Smooth muscle cell (in vitro differentiated cells): ENCODE data around the gene FUT9. TPM values are rescaled to one million over a fixed set of nuclear protein-coding genes. Genes with fewer than 3 reads are reported as not detected.

Source experiments
- DNase-seq: peaks from one replicate; lab custom pipeline; 2025; ENCODE audit not compliant: unreplicated experiment; lab: John Stamatoyannopoulos, UW
- H2AFZ ChIP-seq: fragments of 200-600 bp; sonication (generic); 2 replicates; pipeline ENCODE4 v1.6.0; 2016; ENCODE audit warnings: antibody characterized with exemption, low read depth, mild to moderate bottlenecking
- H3F3A ChIP-seq: fragments of 200-600 bp; sonication (generic); 2 replicates; pipeline ENCODE4 v1.6.0; 2017; ENCODE audit warnings: antibody characterized with exemption, low read depth
- H3K27ac ChIP-seq: fragments of 200-600 bp; sonication (generic); 2 replicates; pipeline ENCODE4 v1.5.1; 2016; ENCODE audit warnings: low read depth, mild to moderate bottlenecking
- H3K27me3 ChIP-seq: fragments of 200-600 bp; sonication (generic); 2 replicates; pipeline ENCODE4 v1.6.1; 2016; ENCODE audit warnings: low read depth, mild to moderate bottlenecking
- H3K36me3 ChIP-seq: fragments of 200-600 bp; sonication (generic); 2 replicates; pipeline ENCODE4 v1.5.1; 2016; ENCODE audit warnings: low read depth
- H3K4me1 ChIP-seq: fragments of 200-600 bp; sonication (generic); 2 replicates; pipeline ENCODE4 v1.5.1; 2016; ENCODE audit warnings: low read depth
- H3K4me2 ChIP-seq: fragments of 200-600 bp; sonication (generic); 2 replicates; pipeline ENCODE4 v1.6.0; 2016; ENCODE audit warnings: mild to moderate bottlenecking
- H3K4me3 ChIP-seq: fragments of 200-600 bp; sonication (generic); 2 replicates; pipeline ENCODE4 v1.5.1; 2016; ENCODE audit warnings: mild to moderate bottlenecking
- H3K79me2 ChIP-seq: fragments of 200-600 bp; sonication (generic); 2 replicates; pipeline ENCODE4 v1.6.0; 2016; ENCODE audit warnings: low read depth, mild to moderate bottlenecking
- H3K9ac ChIP-seq: fragments of 200-600 bp; sonication (generic); 2 replicates; pipeline ENCODE4 v1.6.0; 2016; ENCODE audit warnings: low read depth
- H3K9me3 ChIP-seq: fragments of 200-600 bp; sonication (generic); replicated peaks from 2 replicates; pipeline ENCODE4 v1.5.1; 2016; ENCODE audit warnings: low read depth
- H4K20me1 ChIP-seq: fragments of 200-600 bp; sonication (generic); 2 replicates; pipeline ENCODE4 v1.6.0; 2016; ENCODE audit warnings: low read depth
- WGBS: methylation state at CpG from one replicate; pipeline ENCODE4 v1.1.7; 2016; ENCODE audit warnings: low lambda C conversion rate; 5-methylcytosine and 5-hydroxymethylcytosine counted together
- polyA plus RNA-seq: library from polyadenylated mRNA; unstranded; fragments of >200 nt; fragmentation: Nextera tagmentation; extraction: Ambion mirVana; gene quantifications from 2 replicates; pipeline ENCODE4 v1.2.1, GENCODE V29; 2016
- total RNA-seq: library from RNA; depleted of rRNA; stranded (reverse); fragments of >200 nt; gene quantifications from 2 replicates; pipeline ENCODE4 v1.2.3, GENCODE V29; 2014
- TF ChIP-seq, protein P1 (sequence below): fragments of 200-600 bp; sonication (generic); IDR thresholded peaks from 2 replicates; pipeline ENCODE4 v1.5.1; 2017; ENCODE audit warnings: borderline replicate concordance, mild to moderate bottlenecking, antibody characterized with exemption; ENCODE audit not compliant: insufficient read depth, poor library complexity, severe bottlenecking

Gene FUT9
- total and polyA plus RNA-seq, 2 experiments from 2014 or later, result 0.04 TPM; not detected in 1

DNA sequence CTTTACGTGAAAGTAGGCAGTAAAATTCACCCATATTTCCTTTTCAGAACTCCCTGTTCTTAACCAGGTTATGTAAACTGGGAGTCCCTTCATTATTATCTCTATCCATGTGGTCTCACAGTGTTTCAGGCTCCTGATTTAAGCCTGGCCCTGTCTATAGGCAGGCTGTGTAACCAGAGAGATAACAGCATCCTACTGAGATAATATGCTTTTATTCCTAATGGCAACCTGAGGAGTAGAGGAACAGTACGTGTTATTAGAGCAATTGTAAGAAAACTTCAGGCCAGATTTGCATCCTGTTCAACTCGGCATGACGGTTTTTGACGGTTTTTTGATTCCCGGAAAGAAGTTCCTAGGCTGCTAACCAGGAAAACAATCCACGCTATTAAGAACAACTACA, 16.9 kb downstream of the FUT9 start:
- Histone ChIP-seq H3K27ac (no peak overlapping the region), H3K4me3 (no peak overlapping the region), H3K9ac (no peak overlapping the region), H3K4me2 (no peak overlapping the region), H3K9me3 (no peaks in the 10 kb centered on the region), H3K27me3 (no peaks in the 10 kb centered on the region), H3F3A (no peaks in the 10 kb centered on the region), H4K20me1 (no peaks in the 10 kb centered on the region), H3K79me2 (no peaks in the 10 kb centered on the region), H3K36me3 (no peaks in the 10 kb centered on the region), H3K4me1 (no peaks in the 10 kb centered on the region), H2AFZ (no peak overlapping the region)
- WGBS, result 85% methylated on average over 7 of the region's 7 CpGs
- DNase-seq, result no peak
- TF ChIP-seq, protein P1, sequence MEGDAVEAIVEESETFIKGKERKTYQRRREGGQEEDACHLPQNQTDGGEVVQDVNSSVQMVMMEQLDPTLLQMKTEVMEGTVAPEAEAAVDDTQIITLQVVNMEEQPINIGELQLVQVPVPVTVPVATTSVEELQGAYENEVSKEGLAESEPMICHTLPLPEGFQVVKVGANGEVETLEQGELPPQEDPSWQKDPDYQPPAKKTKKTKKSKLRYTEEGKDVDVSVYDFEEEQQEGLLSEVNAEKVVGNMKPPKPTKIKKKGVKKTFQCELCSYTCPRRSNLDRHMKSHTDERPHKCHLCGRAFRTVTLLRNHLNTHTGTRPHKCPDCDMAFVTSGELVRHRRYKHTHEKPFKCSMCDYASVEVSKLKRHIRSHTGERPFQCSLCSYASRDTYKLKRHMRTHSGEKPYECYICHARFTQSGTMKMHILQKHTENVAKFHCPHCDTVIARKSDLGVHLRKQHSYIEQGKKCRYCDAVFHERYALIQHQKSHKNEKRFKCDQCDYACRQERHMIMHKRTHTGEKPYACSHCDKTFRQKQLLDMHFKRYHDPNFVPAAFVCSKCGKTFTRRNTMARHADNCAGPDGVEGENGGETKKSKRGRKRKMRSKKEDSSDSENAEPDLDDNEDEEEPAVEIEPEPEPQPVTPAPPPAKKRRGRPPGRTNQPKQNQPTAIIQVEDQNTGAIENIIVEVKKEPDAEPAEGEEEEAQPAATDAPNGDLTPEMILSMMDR, result no peak

DNA sequence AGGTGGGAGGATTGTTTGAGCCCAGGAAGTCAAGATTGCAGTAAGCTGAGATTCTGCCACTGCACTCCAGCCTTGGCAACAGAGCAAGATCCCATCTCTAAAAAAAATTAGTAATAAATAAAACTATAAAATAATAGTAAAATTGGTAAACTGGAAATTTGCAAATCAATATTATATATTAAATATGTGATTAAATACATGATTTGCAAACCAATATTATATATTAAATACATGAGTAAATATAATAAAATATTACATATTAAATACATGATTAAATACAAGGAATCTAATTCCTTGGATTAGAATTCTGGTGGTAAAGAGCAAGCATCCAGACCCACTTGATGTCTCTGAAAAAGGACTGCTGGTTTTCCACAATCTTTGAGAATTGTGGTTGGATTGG, 35.8 kb downstream of the FUT9 start:
- H3K4me3 ChIP-seq, result no peak overlapping the region
- H4K20me1 ChIP-seq, result no peaks in the 10 kb centered on the region
- no peaks in the 10 kb centered on the region for H3K36me3 ChIP-seq
- no peaks in the 10 kb centered on the region for H3K9me3 ChIP-seq
- H3K79me2 ChIP-seq, result no peaks in the 10 kb centered on the region
- no peaks in the 10 kb centered on the region for H3K27me3 ChIP-seq
- no peak overlapping the region for H3K27ac ChIP-seq
- no peak overlapping the region for H3K9ac ChIP-seq
- no peaks in the 10 kb centered on the region for H3F3A ChIP-seq
- DNase-seq, result no peak
- no peak overlapping the region for H2AFZ ChIP-seq
- H3K4me1 ChIP-seq, result no peaks in the 10 kb centered on the region
- no peak overlapping the region for H3K4me2 ChIP-seq
- TF ChIP-seq, protein P1, result no peak

- Histone ChIP-seq H3K27ac (no peak overlapping the region), H3K36me3 (no peaks in the 10 kb centered on the region), H3K4me1 (no peaks in the 10 kb centered on the region), H4K20me1 (no peaks in the 10 kb centered on the region), H3K9ac (no peak overlapping the region), H3K4me3 (no peak overlapping the region), H3K9me3 (no peaks in the 10 kb centered on the region), H2AFZ (no peak overlapping the region), H3K4me2 (no peak overlapping the region), H3K27me3 (no peaks in the 10 kb centered on the region), H3F3A (no peaks in the 10 kb centered on the region), H3K79me2 (no peaks in the 10 kb centered on the region)
- TF ChIP-seq, protein P1, result no peak
- DNase-seq, result no peak
- WGBS, result 64% methylated on average over 4 of the region's 4 CpGs
These were observed 42.3 kb downstream of the FUT9 start for GRCh38 chr6:96058082-96058481.

DNA sequence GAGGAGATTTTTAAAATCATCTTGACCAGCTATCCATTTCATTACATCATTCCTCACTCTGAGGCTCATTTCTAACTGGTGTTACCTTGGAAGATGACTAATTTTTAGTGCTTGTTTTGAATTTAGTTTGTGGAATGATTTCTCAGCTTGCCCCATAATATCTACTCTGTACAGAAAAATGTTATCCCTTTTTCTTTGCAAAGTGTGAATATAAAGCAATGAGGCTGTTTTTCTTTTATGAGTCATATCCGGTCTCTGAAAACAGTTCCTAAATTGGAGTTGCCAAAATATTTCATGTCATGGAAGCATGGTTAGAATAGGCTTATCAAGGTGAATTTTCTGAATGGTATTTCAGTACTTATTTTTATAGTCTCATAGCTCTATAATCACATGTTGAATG, 43.8 kb downstream of the FUT9 start:
- DNase-seq, result no peak
- Histone ChIP-seq H3K9ac (no peak overlapping the region), H3K9me3 (no peaks in the 10 kb centered on the region), H3K27me3 (no peaks in the 10 kb centered on the region), H3F3A (no peaks in the 10 kb centered on the region), H3K4me1 (no peaks in the 10 kb centered on the region), H3K36me3 (no peaks in the 10 kb centered on the region), H3K4me2 (no peak overlapping the region), H3K4me3 (no peak overlapping the region), H3K79me2 (no peaks in the 10 kb centered on the region), H2AFZ (no peak overlapping the region), H3K27ac (no peak overlapping the region), H4K20me1 (no peaks in the 10 kb centered on the region)
- TF ChIP-seq, protein P1, result no peak
- 80% methylated on average over 1 of the region's 1 CpG for WGBS
